Caco-2 (cell line): Measurements from ENCODE around the gene SH2D1A. TPM values are rescaled to one million over a fixed set of nuclear protein-coding genes. Genes with fewer than 3 reads are reported as not detected.

Experiments used
- BruUV-seq: library from RNA; stranded (reverse); fragments of 400-500 nt; replicated peaks from 2 replicates; lab custom pipeline; 2021; lab: Mats Ljungman, UMichigan
- CTCF ChIA-PET: fragments of 300-600 bp; sonication (Branson Sonifier 250); formaldehyde crosslinking; loops from one replicate; lab custom pipeline; 2022; ENCODE audit warnings: antibody characterized with exemption; lab: Charles Lee
- POLR2A ChIA-PET: fragments of 300-600 bp; sonication (Branson Sonifier 250); formaldehyde crosslinking; loops from one replicate; lab custom pipeline; 2022; ENCODE audit warnings: antibody characterized with exemption; lab: Charles Lee
- DNase-seq, 2 experiments: peaks; one replicate each; pipeline versions ENCODE4 v3.0.0 to v3.0.0-alpha.2; 2020 to 2022
- H3K27me3 ChIP-seq: replicated peaks from 2 replicates; pipeline ENCODE4 v1.6.0; 2011; ENCODE audit warnings: low read length; ENCODE audit not compliant: control insufficient read depth, insufficient read depth
- H3K36me3 ChIP-seq: 2 replicates; pipeline ENCODE4 v1.5.1; 2011; ENCODE audit warnings: low read length; ENCODE audit not compliant: control insufficient read depth, insufficient read depth
- H3K4me1 ChIP-seq: fragments of 250-450 bp; sonication (Bioruptor Pico); 2 replicates; pipeline ENCODE4 v1.5.1; 2020; ENCODE audit warnings: mild to moderate bottlenecking
- H3K4me3 ChIP-seq: 2 replicates; pipeline ENCODE4 v1.5.1; 2011; ENCODE audit warnings: low read depth, mild to moderate bottlenecking, control low read depth, low read length
- H3K9me3 ChIP-seq: fragments of 250-450 bp; sonication (Bioruptor Pico); 2 replicates; pipeline ENCODE4 v1.5.1; 2020; ENCODE audit warnings: mild to moderate bottlenecking, moderate library complexity
- H3K27ac Mint-ChIP-seq: one replicate; pipeline ENCODE4 v1.8.0; 2022; ENCODE audit warnings: mixed read lengths; ENCODE audit not compliant: unreplicated experiment
- H3K27me3 Mint-ChIP-seq: one replicate; pipeline ENCODE4 v1.8.0; 2022; ENCODE audit warnings: mixed read lengths; ENCODE audit not compliant: insufficient read depth, unreplicated experiment
- H3K36me3 Mint-ChIP-seq: one replicate; pipeline ENCODE4 v1.8.0; 2022; ENCODE audit warnings: mild to moderate bottlenecking, mixed read lengths; ENCODE audit not compliant: insufficient read depth, unreplicated experiment
- H3K4me1 Mint-ChIP-seq: one replicate; pipeline ENCODE4 v1.8.0; 2022; ENCODE audit warnings: low read depth, mixed read lengths; ENCODE audit not compliant: unreplicated experiment
- H3K4me3 Mint-ChIP-seq: one replicate; pipeline ENCODE4 v1.8.0; 2022; ENCODE audit warnings: mild to moderate bottlenecking, moderate library complexity, mixed read lengths; ENCODE audit not compliant: unreplicated experiment
- H3K9me3 Mint-ChIP-seq: one replicate; pipeline ENCODE4 v1.8.0; 2022; ENCODE audit warnings: mixed read lengths; ENCODE audit not compliant: unreplicated experiment
- intact Hi-C: fragments of 100-400 bp; cut with micrococcal nuclease; formaldehyde crosslinking; loops from one replicate; pipeline ENCODE4 v1.10.0; 2022; ENCODE audit not compliant: unreplicated experiment
- total RNA-seq: library from RNA; stranded (reverse); gene quantifications from 2 replicates; pipeline ENCODE4 v1.2.3, GENCODE V29; 2022
- TF ChIP-seq, protein P1 (sequence below), 2 experiments: fragments of 200-600 bp in 1 of 2; IDR thresholded peaks; 1 replicate in 1 of 2; 2 replicates in 1 of 2; pipeline versions ENCODE4 v1.5.1 to v1.8.0; 2011 to 2022; ENCODE audit warnings: antibody characterized with exemption in 1 of 2, control low read depth in 1 of 2, inconsistent platforms in 1 of 2, low read depth in 1 of 2, low read length in 1 of 2, mild to moderate bottlenecking in 1 of 2, moderate library complexity in 1 of 2; ENCODE audit not compliant: insufficient read depth in 1 of 2, severe bottlenecking in 1 of 2, unreplicated experiment in 1 of 2

Gene SH2D1A
- total RNA-seq, 1 experiment from 2014 or later = not detected

DNA sequence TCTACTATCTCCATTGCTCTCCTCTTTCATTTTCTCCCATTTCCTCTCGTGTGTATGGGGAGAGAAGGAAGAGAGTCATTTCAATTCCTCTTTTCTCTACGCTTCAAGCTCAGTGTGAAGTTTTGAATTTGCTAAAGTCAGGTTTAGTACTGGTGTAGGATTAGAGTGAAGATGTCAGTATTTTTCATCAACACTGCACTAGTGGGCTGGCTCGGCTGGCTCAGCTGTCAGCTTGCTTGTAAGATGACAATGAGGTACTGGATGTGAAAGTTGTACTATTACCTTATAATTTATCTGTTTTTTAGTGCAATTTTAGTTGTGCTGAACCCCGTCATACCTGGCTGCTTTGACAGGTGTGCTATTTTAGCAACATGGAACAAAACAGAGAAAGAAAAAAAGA lies 2.1 kb upstream of the SH2D1A start:
- H3K4me3 Mint-ChIP-seq = no peak overlapping the region
- POLR2A ChIA-PET = no interaction called here
- H3K4me1 Mint-ChIP-seq = no peaks in the 10 kb centered on the region

DNA sequence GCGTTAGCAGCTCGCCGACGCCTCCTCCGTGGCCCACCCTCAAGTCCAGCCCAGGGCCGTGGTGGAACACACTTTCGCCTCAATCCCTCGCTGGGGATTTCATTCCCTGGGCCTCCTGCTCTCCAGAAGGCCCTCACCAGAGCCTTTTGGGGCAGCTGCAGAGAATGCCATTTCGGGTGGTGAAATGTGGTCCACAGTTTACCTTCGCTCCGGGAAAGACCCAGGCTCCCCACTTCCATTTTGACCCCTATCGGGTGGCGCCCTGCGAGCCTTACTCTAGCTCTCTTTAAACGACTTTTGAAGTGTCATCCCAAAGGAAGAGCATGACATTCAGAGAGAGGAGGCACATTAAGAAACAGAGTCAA lies 496 bp downstream of the SH2D1A start:
- Mint-ChIP-seq H3K27ac (no peak overlapping the region), H3K36me3 (no peaks in the 10 kb centered on the region), H3K27me3 (no peaks in the 10 kb centered on the region), H3K9me3 (no peaks in the 10 kb centered on the region), H3K4me3 (no peak overlapping the region), H3K4me1 (no peaks in the 10 kb centered on the region)
- intact Hi-C loops = loop anchor here (10.0 kb wide), 1 partner anchor 132 kb away; no protein-coding TSS in a partner anchor
- CTCF ChIA-PET = no interaction called here
- no peaks in the 10 kb centered on the region for H3K9me3 ChIP-seq
- TF ChIP-seq, protein P1, sequence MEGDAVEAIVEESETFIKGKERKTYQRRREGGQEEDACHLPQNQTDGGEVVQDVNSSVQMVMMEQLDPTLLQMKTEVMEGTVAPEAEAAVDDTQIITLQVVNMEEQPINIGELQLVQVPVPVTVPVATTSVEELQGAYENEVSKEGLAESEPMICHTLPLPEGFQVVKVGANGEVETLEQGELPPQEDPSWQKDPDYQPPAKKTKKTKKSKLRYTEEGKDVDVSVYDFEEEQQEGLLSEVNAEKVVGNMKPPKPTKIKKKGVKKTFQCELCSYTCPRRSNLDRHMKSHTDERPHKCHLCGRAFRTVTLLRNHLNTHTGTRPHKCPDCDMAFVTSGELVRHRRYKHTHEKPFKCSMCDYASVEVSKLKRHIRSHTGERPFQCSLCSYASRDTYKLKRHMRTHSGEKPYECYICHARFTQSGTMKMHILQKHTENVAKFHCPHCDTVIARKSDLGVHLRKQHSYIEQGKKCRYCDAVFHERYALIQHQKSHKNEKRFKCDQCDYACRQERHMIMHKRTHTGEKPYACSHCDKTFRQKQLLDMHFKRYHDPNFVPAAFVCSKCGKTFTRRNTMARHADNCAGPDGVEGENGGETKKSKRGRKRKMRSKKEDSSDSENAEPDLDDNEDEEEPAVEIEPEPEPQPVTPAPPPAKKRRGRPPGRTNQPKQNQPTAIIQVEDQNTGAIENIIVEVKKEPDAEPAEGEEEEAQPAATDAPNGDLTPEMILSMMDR (IDR thresholded peaks at IDR 0.05; ENCODE audit: insufficient read depth in 1 of 2, low read depth in 1 of 2, low read length in 1 of 2, severe bottlenecking in 1 of 2, unreplicated experiment in 1 of 2) = no peak
- H3K4me3 ChIP-seq = no peak overlapping the region
- POLR2A ChIA-PET = no interaction called here
- DNase-seq = no peak
- H3K27me3 ChIP-seq = no peaks in the 10 kb centered on the region
- H3K36me3 ChIP-seq = no peaks in the 10 kb centered on the region
- BruUV-seq = no TSS peak
- H3K4me1 ChIP-seq = no peaks in the 10 kb centered on the region

More for the DNA sequence above, 2.1 kb upstream of the SH2D1A start:
- H3K27me3 Mint-ChIP-seq = no peaks in the 10 kb centered on the region
- DNase-seq = no peak
- TF ChIP-seq, protein P1 (IDR thresholded peaks at IDR 0.05; ENCODE audit: insufficient read depth in 1 of 2, low read depth in 1 of 2, low read length in 1 of 2, severe bottlenecking in 1 of 2, unreplicated experiment in 1 of 2) = no peak
- H3K27ac Mint-ChIP-seq = no peak overlapping the region
- Histone ChIP-seq H3K4me3 (no peak overlapping the region), H3K9me3 (no peaks in the 10 kb centered on the region), H3K4me1 (no peaks in the 10 kb centered on the region), H3K27me3 (no peaks in the 10 kb centered on the region), H3K36me3 (no peaks in the 10 kb centered on the region)
- intact Hi-C loops = loop anchor here (10.0 kb wide), 1 partner anchor 129 kb away; no protein-coding TSS in a partner anchor
- H3K9me3 Mint-ChIP-seq = no peaks in the 10 kb centered on the region
- H3K36me3 Mint-ChIP-seq = no peaks in the 10 kb centered on the region
- CTCF ChIA-PET = no interaction called here
- no TSS peak for BruUV-seq

DNA sequence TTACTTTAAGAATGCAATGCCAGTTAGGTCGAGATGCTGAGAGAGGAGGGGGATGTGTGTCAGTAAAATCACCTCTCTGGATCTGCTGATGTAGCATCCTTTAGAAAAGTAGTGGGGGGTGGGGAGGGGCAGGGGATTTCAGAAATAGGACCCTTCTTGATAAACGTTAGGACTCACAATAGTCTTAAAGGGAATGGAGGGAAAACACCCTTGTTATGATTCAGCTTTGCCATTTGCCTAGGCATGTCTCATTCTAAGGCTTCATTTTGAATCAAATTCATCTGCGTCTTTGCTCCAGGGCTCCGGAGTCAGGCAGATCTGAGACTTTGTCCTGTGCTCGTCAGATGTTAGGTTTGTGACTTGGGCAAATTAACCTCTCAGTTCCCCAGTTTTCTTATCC lies 879 bp downstream of the SH2D1A start:
- intact Hi-C loops = loop anchor here (10.0 kb wide), 1 partner anchor 132 kb away; no protein-coding TSS in a partner anchor
- Histone ChIP-seq H3K36me3 (no peaks in the 10 kb centered on the region), H3K27me3 (no peaks in the 10 kb centered on the region), H3K4me1 (no peaks in the 10 kb centered on the region), H3K9me3 (no peaks in the 10 kb centered on the region), H3K4me3 (no peak overlapping the region)
- TF ChIP-seq, protein P1 (IDR thresholded peaks at IDR 0.05; ENCODE audit: insufficient read depth in 1 of 2, low read depth in 1 of 2, low read length in 1 of 2, severe bottlenecking in 1 of 2, unreplicated experiment in 1 of 2) = no peak
- no peaks in the 10 kb centered on the region for H3K4me1 Mint-ChIP-seq
- ChIA-PET POLR2A (no interaction called here), CTCF (no interaction called here)
- H3K4me3 Mint-ChIP-seq = no peak overlapping the region
- no peaks in the 10 kb centered on the region for H3K36me3 Mint-ChIP-seq
- BruUV-seq = no TSS peak
- no peak for DNase-seq
- no peaks in the 10 kb centered on the region for H3K9me3 Mint-ChIP-seq
- H3K27ac Mint-ChIP-seq = no peak overlapping the region
- H3K27me3 Mint-ChIP-seq = no peaks in the 10 kb centered on the region
